Upper lobe of left lung (tissue), 4 donors: ENCODE results near the gene SH3GL1.

ENCODE experiments used
- CTCF ChIP-seq, 6 experiments: fragments of 450-650 bp in 4 of 6; fragments of 200-600 bp in 2 of 6; sonication (generic) in 2 of 6; IDR thresholded peaks; one replicate each; pipeline ENCODE4 v1.5.1; 2016 to 2019; ENCODE audit warnings: antibody characterized with exemption in 6 of 6
- EP300 ChIP-seq, 4 donors: sonication (generic); formaldehyde crosslinking; IDR thresholded peaks; one replicate each; pipeline ENCODE4 v1.5.1; 2017; ENCODE audit warnings: antibody characterized with exemption in 4 of 4, control low read depth in 2 of 4
- POLR2AphosphoS5 ChIP-seq, 2 donors: sonication (generic); formaldehyde crosslinking; IDR thresholded peaks; one replicate each; pipeline ENCODE4 v1.5.1; 2017; ENCODE audit warnings: antibody characterized with exemption in 2 of 2

GRCh38 chr19:4313847-4314490 is 86.4 kb downstream of the SH3GL1 start:
- TF ChIP-seq CTCF (IDR thresholded peaks at IDR 0.05) (no peak), EP300 (IDR thresholded peaks at IDR 0.05) (no peak), POLR2AphosphoS5 (IDR thresholded peaks at IDR 0.05) (no peak)
